Gastroesophageal sphincter (tissue), 3 donors: ENCODE results near the gene P3H3.

Experiments
- POLR2A ChIP-seq, 2 donors: fragments of 450-650 bp; IDR thresholded peaks; one replicate each; pipeline ENCODE4 v1.6.1; 2017; ENCODE audit warnings: antibody characterized with exemption in 2 of 2, mild to moderate bottlenecking in 2 of 2, moderate library complexity in 1 of 2
- TF ChIP-seq, protein P1 (sequence below), 4 experiments: fragments of 200-600 bp in 2 of 4; fragments of 450-650 bp in 2 of 4; sonication (generic) in 1 of 4; IDR thresholded peaks; one replicate each; pipeline ENCODE4 v1.5.1; 2017 to 2019; ENCODE audit warnings: antibody characterized with exemption in 4 of 4, mild to moderate bottlenecking in 2 of 4, moderate library complexity in 2 of 4

DNA sequence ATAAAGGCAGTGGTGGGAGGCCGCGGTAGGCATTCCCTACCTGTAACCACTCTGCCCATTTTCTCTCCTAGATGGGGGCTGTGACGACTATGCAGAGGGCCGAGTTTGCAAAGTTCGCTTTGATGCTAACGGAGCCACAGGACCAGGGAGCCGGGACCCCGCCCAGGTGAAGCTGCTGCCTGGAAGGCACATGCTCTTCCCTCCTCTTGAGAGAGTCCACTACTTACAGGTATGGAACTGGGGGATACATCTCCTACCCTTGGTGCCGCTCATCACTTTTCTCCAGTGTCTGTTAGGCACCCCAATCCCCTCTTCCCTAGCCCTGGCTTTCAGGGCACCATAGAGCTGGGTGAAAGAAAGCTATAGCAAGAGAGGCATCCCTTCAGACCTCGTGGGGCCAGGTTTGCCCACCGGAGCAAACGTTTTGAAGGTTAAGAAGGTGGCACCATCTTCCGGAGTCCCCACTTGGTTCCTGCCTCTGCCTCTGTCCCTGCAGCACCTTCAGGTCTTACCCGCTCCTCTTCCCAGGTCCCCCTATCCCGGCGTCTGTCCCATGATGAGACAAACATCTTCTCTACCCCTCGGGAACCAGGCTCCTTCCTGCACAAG lies 2.0 kb upstream of the P3H3 start:
- no peak for TF ChIP-seq POLR2A (IDR thresholded peaks at IDR 0.05)
- TF ChIP-seq, protein P1, sequence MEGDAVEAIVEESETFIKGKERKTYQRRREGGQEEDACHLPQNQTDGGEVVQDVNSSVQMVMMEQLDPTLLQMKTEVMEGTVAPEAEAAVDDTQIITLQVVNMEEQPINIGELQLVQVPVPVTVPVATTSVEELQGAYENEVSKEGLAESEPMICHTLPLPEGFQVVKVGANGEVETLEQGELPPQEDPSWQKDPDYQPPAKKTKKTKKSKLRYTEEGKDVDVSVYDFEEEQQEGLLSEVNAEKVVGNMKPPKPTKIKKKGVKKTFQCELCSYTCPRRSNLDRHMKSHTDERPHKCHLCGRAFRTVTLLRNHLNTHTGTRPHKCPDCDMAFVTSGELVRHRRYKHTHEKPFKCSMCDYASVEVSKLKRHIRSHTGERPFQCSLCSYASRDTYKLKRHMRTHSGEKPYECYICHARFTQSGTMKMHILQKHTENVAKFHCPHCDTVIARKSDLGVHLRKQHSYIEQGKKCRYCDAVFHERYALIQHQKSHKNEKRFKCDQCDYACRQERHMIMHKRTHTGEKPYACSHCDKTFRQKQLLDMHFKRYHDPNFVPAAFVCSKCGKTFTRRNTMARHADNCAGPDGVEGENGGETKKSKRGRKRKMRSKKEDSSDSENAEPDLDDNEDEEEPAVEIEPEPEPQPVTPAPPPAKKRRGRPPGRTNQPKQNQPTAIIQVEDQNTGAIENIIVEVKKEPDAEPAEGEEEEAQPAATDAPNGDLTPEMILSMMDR (IDR thresholded peaks at IDR 0.05) = no peak
